GM12878 (cell line): ENCODE results near the gene MMP20. TPM values are rescaled to one million over a fixed set of nuclear protein-coding genes. Genes with fewer than 3 reads are reported as not detected.

ENCODE experiments used
- ATAC-seq: fragments of 200-7000 bp; cut with Tn5 transposase; 3 replicates; pipeline ENCODE4 v1.9.1; 2020; ENCODE audit warnings: mild to moderate bottlenecking, moderate library complexity
- BruUV-seq: library from RNA; stranded (reverse); fragments of 400-500 nt; replicated peaks from 2 replicates; lab custom pipeline; 2021; lab: Mats Ljungman, UMichigan
- CTCF ChIA-PET: fragments of 300-600 bp; sonication (Branson Sonifier 250); formaldehyde crosslinking; extraction: SDS; loops from one replicate; lab custom pipeline; 2021; ENCODE audit warnings: inconsistent platforms; lab: Yijun Ruan, JAX
- POLR2A ChIA-PET: fragments of 350-600 bp; formaldehyde crosslinking; extraction: SDS; loops from one replicate; lab custom pipeline; 2021; ENCODE audit warnings: inconsistent platforms; lab: Charles Lee
- RAD21 ChIA-PET: fragments of 300-600 bp; sonication (Branson Sonifier 250); formaldehyde crosslinking; loops from one replicate; lab custom pipeline; 2023; ENCODE audit warnings: antibody characterized with exemption; ENCODE audit not compliant: unreplicated experiment; lab: Charles Lee
- SMC1A ChIA-PET: fragments of 300-600 bp; sonication (Branson Sonifier 250); formaldehyde crosslinking; loops from one replicate; lab custom pipeline; 2023; ENCODE audit not compliant: unreplicated experiment, uncharacterized antibody; lab: Charles Lee
- DNase-seq: peaks from one replicate; pipeline ENCODE4 v3.0.0-alpha.2; 2011; ENCODE audit warnings: low read depth, low spot score
- FAIRE-seq: peaks from 3 replicates; lab custom pipeline; 2011; peaks lifted over from hg19 to GRCh38; lab: Jason Lieb, UNC
- H2AFZ ChIP-seq: 2 replicates; pipeline ENCODE4 v1.6.0; 2011; ENCODE audit warnings: low read depth, low read length, control low read depth; ENCODE audit not compliant: control insufficient read depth
- H3K27ac ChIP-seq: 2 replicates; pipeline ENCODE4 v1.5.1; 2011; ENCODE audit warnings: control low read depth; ENCODE audit not compliant: control insufficient read depth, insufficient read depth
- H3K27me3 ChIP-seq, 2 experiments: replicated peaks in 1 of 2; 2 replicates each; pipeline versions ENCODE4 v1.6.0 to v1.6.1; 2011; ENCODE audit warnings: low read length in 1 of 2; ENCODE audit not compliant: control insufficient read depth in 2 of 2, insufficient read depth in 2 of 2
- H3K36me3 ChIP-seq, 2 experiments: 2 replicates each; pipeline ENCODE4 v1.5.1; 2011; ENCODE audit warnings: low read length in 1 of 2; ENCODE audit not compliant: control insufficient read depth in 2 of 2, insufficient read depth in 2 of 2
- H3K4me1 ChIP-seq: 2 replicates; pipeline ENCODE4 v1.6.1; 2011; ENCODE audit warnings: mild to moderate bottlenecking, low read length, moderate library complexity, mixed read lengths; ENCODE audit not compliant: control insufficient read depth, insufficient read depth
- H3K4me2 ChIP-seq: 2 replicates; pipeline ENCODE4 v1.6.0; 2011; ENCODE audit warnings: control low read depth; ENCODE audit not compliant: control insufficient read depth, insufficient read depth
- H3K4me3 ChIP-seq: fragments of 200-600 bp; sonication (generic); 2 replicates; pipeline ENCODE4 v1.5.1; 2016
- H3K79me2 ChIP-seq: 2 replicates; pipeline ENCODE4 v1.6.0; 2011; ENCODE audit warnings: low read length; ENCODE audit not compliant: control insufficient read depth, insufficient read depth
- H3K9ac ChIP-seq: 2 replicates; pipeline ENCODE4 v1.8.0; 2011; ENCODE audit warnings: low read length, control low read depth, mixed read lengths; ENCODE audit not compliant: control insufficient read depth, insufficient read depth
- H3K9me3 ChIP-seq: replicated peaks from 3 replicates; pipeline ENCODE4 v1.5.1; 2011; ENCODE audit warnings: mild to moderate bottlenecking, low read length; ENCODE audit not compliant: control insufficient read depth, insufficient read depth
- H4K20me1 ChIP-seq: 2 replicates; pipeline ENCODE4 v1.6.0; 2011; ENCODE audit not compliant: control insufficient read depth, insufficient read depth
- BCL3 ChIP-seq: IDR thresholded peaks from 2 replicates; pipeline ENCODE4 v1.6.1; 2011; ENCODE audit warnings: borderline replicate concordance, low read depth, mild to moderate bottlenecking, moderate library complexity, low read length; ENCODE audit not compliant: insufficient read depth, poor library complexity, severe bottlenecking
- BHLHE40 ChIP-seq, 2 experiments: fragments of 450-650 bp in 1 of 2; IDR thresholded peaks; 2 replicates each; pipeline ENCODE4 v1.6.1; 2011 to 2017; ENCODE audit warnings: low read depth in 2 of 2, borderline replicate concordance in 1 of 2, improper control_type of control experiment in 1 of 2, low read length in 1 of 2, mild to moderate bottlenecking in 1 of 2
- CHD1 ChIP-seq: IDR thresholded peaks from 2 replicates; pipeline ENCODE4 v1.6.1; 2012; ENCODE audit warnings: low read depth, low read length, improper control_type of control experiment
- E2F4 ChIP-seq: IDR thresholded peaks from 2 replicates; pipeline ENCODE4 v1.6.1; 2012; ENCODE audit warnings: low read depth, low read length, improper control_type of control experiment
- EP300 ChIP-seq, 2 experiments: fragments of 150-350 bp in 1 of 2; IDR thresholded peaks; 2 replicates each; pipeline ENCODE4 v1.6.1; 2011 to 2012; ENCODE audit warnings: low read depth in 2 of 2, low read length in 2 of 2, borderline replicate concordance in 1 of 2, improper control_type of control experiment in 1 of 2, inconsistent platforms in 1 of 2; ENCODE audit not compliant: control insufficient read depth in 1 of 2
- EZH2 ChIP-seq: IDR thresholded peaks from 2 replicates; pipeline ENCODE4 v1.6.1; 2012; ENCODE audit warnings: low read depth, mild to moderate bottlenecking, control low read depth, inconsistent platforms, low read length, borderline replicate concordance; ENCODE audit not compliant: control insufficient read depth
- FOXK2 ChIP-seq: fragments of 450-650 bp; IDR thresholded peaks from 2 replicates; pipeline ENCODE4 v1.6.1; 2017; ENCODE audit warnings: mild to moderate bottlenecking, moderate library complexity
- IRF3 ChIP-seq: fragments of 450-650 bp; IDR thresholded peaks from 2 replicates; pipeline ENCODE4 v1.6.1; 2014; ENCODE audit warnings: mild to moderate bottlenecking
- MEF2A ChIP-seq: IDR thresholded peaks from 2 replicates; pipeline ENCODE4 v1.6.1; 2011; ENCODE audit warnings: low read depth, mild to moderate bottlenecking, low read length, moderate library complexity; ENCODE audit not compliant: insufficient read depth
- NRF1 ChIP-seq: conservative IDR thresholded peaks from 2 replicates; pipeline ENCODE4 v1.6.1; 2011; ENCODE audit warnings: mild to moderate bottlenecking, low read depth, low read length, improper control_type of control experiment
- POU2F2 ChIP-seq: IDR thresholded peaks from 3 replicates; pipeline ENCODE4 v1.6.1; 2011; ENCODE audit warnings: low read depth, mild to moderate bottlenecking, low read length, borderline replicate concordance
- RCOR1 ChIP-seq: conservative IDR thresholded peaks from 2 replicates; pipeline ENCODE4 v1.6.1; 2012; ENCODE audit warnings: low read depth, low read length, improper control_type of control experiment
- SPI1 ChIP-seq: IDR thresholded peaks from 2 replicates; pipeline ENCODE4 v1.6.1; 2011; ENCODE audit warnings: low read depth, mild to moderate bottlenecking, low read length, moderate library complexity, borderline replicate concordance; ENCODE audit not compliant: insufficient read depth
- YBX1 ChIP-seq: fragments of 450-650 bp; IDR thresholded peaks from 2 replicates; pipeline ENCODE4 v1.6.1; 2016; ENCODE audit warnings: antibody characterized with exemption
- YY1 ChIP-seq: IDR thresholded peaks from 2 replicates; pipeline ENCODE4 v1.6.1; 2011; ENCODE audit warnings: low read depth, mild to moderate bottlenecking, low read length
- WGBS: methylation state at CpG from one replicate; pipeline ENCODE4 v1.1.6; 2016; ENCODE audit warnings: low lambda C conversion rate; ENCODE audit not compliant: insufficient replicate concordance, insufficient coverage; ENCODE audit errors: missing lambda C conversion rate; 5-methylcytosine and 5-hydroxymethylcytosine counted together
- in situ Hi-C: fragments of 300-500 bp; cut with MboI; formaldehyde crosslinking; loops from 9 replicates; pipeline ENCODE4 v1.14.3; 2018; ENCODE audit warnings: mixed read lengths
- intact Hi-C: fragments of 100-400 bp; cut with micrococcal nuclease; formaldehyde crosslinking; loops from one replicate; pipeline ENCODE4 v1.14.2; 2022; ENCODE audit not compliant: unreplicated experiment
- polyA plus RNA-seq, 11 experiments: library from polyadenylated mRNA; depleted of rRNA in 4 of 11; unstranded in 6 of 11; stranded (reverse) in 5 of 11; fragments of >200 nt; fragmentation: Nextera tagmentation in 4 of 11; fragmentation: Illumina TruSeq in 1 of 11; extraction: Ambion mirVana in 4 of 11; extraction: Trizol in 1 of 11; gene quantifications; 1 replicate in 1 of 11; 2 replicates in 10 of 11; pipeline versions ENCODE4 v1.2.1 to v1.2.3, GENCODE V29; 2011 to 2016; ENCODE audit warnings: inconsistent platforms in 2 of 11, missing spikeins in 2 of 11, low read depth in 1 of 11
- total RNA-seq, 4 experiments: library from RNA; depleted of rRNA in 3 of 4; stranded (reverse); fragments of >200 nt in 3 of 4; fragmentation: Illumina TruSeq in 1 of 4; extraction: Trizol in 1 of 4; gene quantifications; 2 replicates each; pipeline versions ENCODE4 v1.2.1 to v1.2.3, GENCODE V29; 2013 to 2021

Gene MMP20
- total and polyA plus RNA-seq, 10 of the 15 experiments (the other 5 are each of a cell fraction or from before 2014, with no cell fraction given), result 0.10 to 0.57 (median 0.19) TPM; not detected in 2

GRCh38 chr11:102610200-102610599 lies 14.9 kb downstream of the MMP20 start:
- in situ Hi-C loops (loop anchor here (5.0 kb wide), 2 partner anchors 268 to 323 kb away; no protein-coding TSS in a partner anchor), intact Hi-C loops (loop anchor here (2.0 to 5.0 kb wide), 3 partner anchors 29 to 163 kb away; no protein-coding TSS in a partner anchor)
- H3K4me2 ChIP-seq, result no peak overlapping the region

More at GRCh38 chr11:102610200-102610599, 14.9 kb downstream of the MMP20 start:
- ChIA-PET CTCF (interaction anchor here (0.7 to 8.8 kb wide), 15 partner anchors 14 to 319 kb away, joined by 3 to 361 read pairs (median 71); no protein-coding TSS in a partner anchor), POLR2A (interaction anchor here (0.7 to 5.5 kb wide), 12 partner anchors 9 to 266 kb away, joined by 3 to 67 read pairs (median 10); partner anchors contain the start of gene MMP7), SMC1A (interaction anchor here (0.9 to 8.5 kb wide), 28 partner anchors 11 to 319 kb away, joined by 3 to 242 read pairs (median 28); partner anchors contain the start of genes BIRC3 and MMP7), RAD21 (interaction anchor here (0.7 to 7.4 kb wide), 28 partner anchors 10 to 331 kb away, joined by 3 to 308 read pairs (median 23); partner anchors contain the start of genes BIRC2 and MMP7)
- Histone ChIP-seq H3K9me3 (no peaks in the 10 kb centered on the region), H3K27me3 (no peaks in the 10 kb centered on the region), H3K36me3 (no peaks in the 10 kb centered on the region), H4K20me1 (no peaks in the 10 kb centered on the region), H2AFZ (no peak overlapping the region; the same call in 1 of the 2 replicates), H3K27ac (no peak overlapping the region), H3K4me3 (no peak overlapping the region), H3K79me2 (no peaks in the 10 kb centered on the region), H3K9ac (no peak overlapping the region), H3K4me1 (peaks cover 18% of the 10 kb centered on the region)
- TF ChIP-seq FOXK2, result no peak
- TF ChIP-seq YY1, result no peak
- no peak for TF ChIP-seq NRF1
- TF ChIP-seq RCOR1, result no peak
- TF ChIP-seq BHLHE40 (IDR thresholded peaks at IDR 0.05; ENCODE audit: borderline replicate concordance in 1 of 2, low read depth in 2 of 2, low read length in 1 of 2), result peak in 1 of 2 experiments; percentile 14; a peak in 1 of 4 replicates
- peak; percentile 62 for TF ChIP-seq BCL3
- TF ChIP-seq MEF2A, result no peak
- TF ChIP-seq YBX1, result no peak
- TF ChIP-seq CHD1, result no peak
- no peak for TF ChIP-seq POU2F2
- no peak for TF ChIP-seq E2F4
- no peak for TF ChIP-seq EZH2
- TF ChIP-seq IRF3, result no peak
- TF ChIP-seq SPI1, result peak; percentile 48; the same call in 1 of the 2 replicates
- TF ChIP-seq EP300 (IDR thresholded peaks at IDR 0.05; ENCODE audit: borderline replicate concordance in 1 of 2, control insufficient read depth in 1 of 2, low read depth in 2 of 2, low read length in 2 of 2), result 0 out of 4 replicates have a peak, but pooled peaks of 1 of the 2 experiments have one; percentile 10
- ATAC-seq, result peak; percentile 63
- no peak for FAIRE-seq
- WGBS, result 30% methylated on average over 7 of the region's 7 CpGs
- no TSS peak for BruUV-seq
- no peak for DNase-seq
